GM12873 (cell line): ENCODE measurements around the gene RBM38.

ENCODE experiments used
- TF ChIP-seq, protein P1 (sequence below): IDR thresholded peaks from 2 replicates; pipeline ENCODE4 v1.5.1; 2012; ENCODE audit warnings: low read depth, mild to moderate bottlenecking, moderate library complexity, low read length, control low read depth; ENCODE audit not compliant: insufficient read depth; ENCODE audit errors: missing control alignments

Gene RBM38

GRCh38 chr20:57422254-57422653 is 31.1 kb downstream of the RBM38 start:
- TF ChIP-seq, protein P1, sequence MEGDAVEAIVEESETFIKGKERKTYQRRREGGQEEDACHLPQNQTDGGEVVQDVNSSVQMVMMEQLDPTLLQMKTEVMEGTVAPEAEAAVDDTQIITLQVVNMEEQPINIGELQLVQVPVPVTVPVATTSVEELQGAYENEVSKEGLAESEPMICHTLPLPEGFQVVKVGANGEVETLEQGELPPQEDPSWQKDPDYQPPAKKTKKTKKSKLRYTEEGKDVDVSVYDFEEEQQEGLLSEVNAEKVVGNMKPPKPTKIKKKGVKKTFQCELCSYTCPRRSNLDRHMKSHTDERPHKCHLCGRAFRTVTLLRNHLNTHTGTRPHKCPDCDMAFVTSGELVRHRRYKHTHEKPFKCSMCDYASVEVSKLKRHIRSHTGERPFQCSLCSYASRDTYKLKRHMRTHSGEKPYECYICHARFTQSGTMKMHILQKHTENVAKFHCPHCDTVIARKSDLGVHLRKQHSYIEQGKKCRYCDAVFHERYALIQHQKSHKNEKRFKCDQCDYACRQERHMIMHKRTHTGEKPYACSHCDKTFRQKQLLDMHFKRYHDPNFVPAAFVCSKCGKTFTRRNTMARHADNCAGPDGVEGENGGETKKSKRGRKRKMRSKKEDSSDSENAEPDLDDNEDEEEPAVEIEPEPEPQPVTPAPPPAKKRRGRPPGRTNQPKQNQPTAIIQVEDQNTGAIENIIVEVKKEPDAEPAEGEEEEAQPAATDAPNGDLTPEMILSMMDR: no peak

DNA sequence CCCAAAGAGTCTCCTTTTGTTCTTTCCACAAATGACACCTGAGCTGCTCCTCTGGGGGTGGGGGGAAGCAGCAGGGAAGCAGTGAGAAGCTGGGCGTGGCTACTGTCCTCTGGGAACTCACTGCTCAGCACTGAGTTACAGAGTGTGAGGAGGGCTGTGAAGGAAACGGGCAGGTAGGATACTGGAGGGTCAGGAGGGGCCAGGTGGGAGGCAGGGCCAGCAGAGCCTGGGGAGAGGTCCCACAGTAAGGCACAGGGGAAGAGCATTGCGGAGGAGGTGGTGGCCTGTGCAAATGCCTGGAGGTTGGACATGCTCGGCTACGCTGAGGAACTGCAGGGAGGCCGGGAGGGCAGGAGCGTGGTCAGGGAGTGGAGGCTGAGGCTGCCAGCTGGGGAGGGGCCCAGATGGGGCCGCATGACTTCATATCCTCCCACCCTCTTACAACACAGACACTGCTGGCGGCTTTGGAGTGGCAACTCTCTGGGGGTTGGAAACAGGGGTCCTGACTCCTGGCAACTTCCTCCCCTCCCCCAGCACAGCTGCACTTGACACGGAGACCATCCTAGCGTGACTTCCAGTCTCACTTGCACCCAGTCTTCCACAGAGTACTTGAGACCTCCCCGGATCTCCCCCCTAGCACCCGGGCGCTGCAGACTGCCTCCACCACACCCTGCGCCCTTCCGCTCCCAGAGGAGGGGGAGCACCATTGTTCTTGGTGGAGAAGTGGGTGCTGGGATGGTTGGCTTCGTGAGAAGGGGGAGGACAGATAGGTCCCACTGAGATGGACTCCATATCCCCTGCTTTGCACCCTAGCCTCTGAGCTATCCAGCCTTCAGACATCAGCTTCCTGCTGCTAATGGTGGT is 34.2 kb downstream of the RBM38 start:
- TF ChIP-seq, protein P1: no peak

DNA sequence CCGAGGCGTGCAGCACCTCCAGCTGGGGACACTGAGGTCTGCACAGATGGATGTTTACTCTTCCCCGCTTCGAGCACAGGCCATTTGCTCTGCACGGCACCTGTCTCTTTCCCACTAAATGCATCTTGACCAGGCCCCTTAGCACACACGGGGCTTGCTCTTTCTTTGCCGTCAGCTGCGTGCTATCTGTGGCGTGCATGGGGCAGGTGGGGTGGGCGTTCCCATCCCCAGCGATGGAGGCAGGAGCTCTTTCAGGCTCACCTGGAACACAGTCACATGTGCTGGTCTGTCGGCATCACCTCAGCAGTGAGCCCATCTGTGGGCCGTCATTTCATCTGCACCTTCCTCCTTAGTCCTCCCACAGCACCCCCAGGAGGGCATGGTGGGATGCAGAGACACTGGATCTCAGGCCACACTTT is 35.1 kb downstream of the RBM38 start:
- TF ChIP-seq, protein P1: no peak

- TF ChIP-seq, protein P1: no peak
Measured at GRCh38 chr20:57426831-57427230, 35.6 kb downstream of the RBM38 start.

- TF ChIP-seq, protein P1: no peak
Measured at GRCh38 chr20:57428324-57429158, 37.3 kb downstream of the RBM38 start.

DNA sequence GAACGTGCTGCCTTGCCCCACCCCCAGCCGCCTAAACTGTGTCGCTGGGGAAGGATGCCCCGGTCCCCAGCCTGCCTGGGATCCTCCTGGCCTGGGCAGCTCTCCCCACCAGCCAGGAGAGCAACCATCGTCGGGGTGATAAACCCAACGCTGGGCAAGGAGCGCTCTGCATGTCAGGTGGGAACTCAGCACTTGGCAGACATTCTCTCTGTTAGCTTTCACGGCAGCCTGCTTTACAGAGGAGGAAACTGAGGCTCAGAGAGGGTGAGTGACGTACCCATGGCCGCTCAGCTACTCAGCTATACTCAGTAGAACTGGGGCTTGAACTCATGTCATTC is 37.9 kb downstream of the RBM38 start:
- TF ChIP-seq, protein P1: no peak

- TF ChIP-seq, protein P1: no peak
Measured at GRCh38 chr20:57429580-57430200, 38.5 kb downstream of the RBM38 start.
